ENCODE data around the gene U2AF1L4.

U2AF1L4 gene

GRCh38 chr19:35704218-35704617 lies 41.0 kb downstream of the U2AF1L4 start, which contains the start of gene ZBTB32:
TSS of gene ZBTB32 (plus strand) at chr19:35704558. CDS start at chr19:35714627, 10,069 bp downstream.
- DNase-seq (ENCODE audit: low read depth), result peak; percentile 69
- H3K4me3 ChIP-seq (ENCODE audit: control insufficient read depth, low read depth, low read length), result no peak within 1 kb of the TSS

GRCh38 chr19:35703343-35703742 lies 41.9 kb downstream of the U2AF1L4 start:
- no peak for DNase-seq (ENCODE audit: low read depth)
- no peak overlapping the region for H3K4me3 ChIP-seq (ENCODE audit: control insufficient read depth, low read depth, low read length)
- TF ChIP-seq, protein P1, sequence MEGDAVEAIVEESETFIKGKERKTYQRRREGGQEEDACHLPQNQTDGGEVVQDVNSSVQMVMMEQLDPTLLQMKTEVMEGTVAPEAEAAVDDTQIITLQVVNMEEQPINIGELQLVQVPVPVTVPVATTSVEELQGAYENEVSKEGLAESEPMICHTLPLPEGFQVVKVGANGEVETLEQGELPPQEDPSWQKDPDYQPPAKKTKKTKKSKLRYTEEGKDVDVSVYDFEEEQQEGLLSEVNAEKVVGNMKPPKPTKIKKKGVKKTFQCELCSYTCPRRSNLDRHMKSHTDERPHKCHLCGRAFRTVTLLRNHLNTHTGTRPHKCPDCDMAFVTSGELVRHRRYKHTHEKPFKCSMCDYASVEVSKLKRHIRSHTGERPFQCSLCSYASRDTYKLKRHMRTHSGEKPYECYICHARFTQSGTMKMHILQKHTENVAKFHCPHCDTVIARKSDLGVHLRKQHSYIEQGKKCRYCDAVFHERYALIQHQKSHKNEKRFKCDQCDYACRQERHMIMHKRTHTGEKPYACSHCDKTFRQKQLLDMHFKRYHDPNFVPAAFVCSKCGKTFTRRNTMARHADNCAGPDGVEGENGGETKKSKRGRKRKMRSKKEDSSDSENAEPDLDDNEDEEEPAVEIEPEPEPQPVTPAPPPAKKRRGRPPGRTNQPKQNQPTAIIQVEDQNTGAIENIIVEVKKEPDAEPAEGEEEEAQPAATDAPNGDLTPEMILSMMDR (conservative IDR thresholded peaks at IDR 0.05; ENCODE audit: control insufficient read depth, insufficient read depth, low read depth, low read length), result no peak

More at GRCh38 chr19:35704218-35704617, 41.0 kb downstream of the U2AF1L4 start, which contains the start of gene ZBTB32:
- TF ChIP-seq, protein P1 (conservative IDR thresholded peaks at IDR 0.05; ENCODE audit: control insufficient read depth, insufficient read depth, low read depth, low read length), result no peak

GRCh38 chr19:35702223-35703012 lies 42.8 kb downstream of the U2AF1L4 start:
- TF ChIP-seq, protein P1 (conservative IDR thresholded peaks at IDR 0.05; ENCODE audit: control insufficient read depth, insufficient read depth, low read depth, low read length), result no peak
- peak; percentile 97 for DNase-seq (ENCODE audit: low read depth)
- peak overlapping the region; percentile 56 for H3K4me3 ChIP-seq (ENCODE audit: control insufficient read depth, low read depth, low read length)

- DNase-seq (ENCODE audit: low read depth), result no peak
- TF ChIP-seq, protein P1 (conservative IDR thresholded peaks at IDR 0.05; ENCODE audit: control insufficient read depth, insufficient read depth, low read depth, low read length), result no peak
- no peak overlapping the region for H3K4me3 ChIP-seq (ENCODE audit: control insufficient read depth, low read depth, low read length)
Measured at GRCh38 chr19:35696835-35697234, 48.4 kb downstream of the U2AF1L4 start.

- DNase-seq (ENCODE audit: low read depth), result no peak
- H3K4me3 ChIP-seq (ENCODE audit: control insufficient read depth, low read depth, low read length), result no peak overlapping the region
- TF ChIP-seq, protein P1 (conservative IDR thresholded peaks at IDR 0.05; ENCODE audit: control insufficient read depth, insufficient read depth, low read depth, low read length), result no peak
Measured at GRCh38 chr19:35695895-35696422, 49.3 kb downstream of the U2AF1L4 start.

- no peak overlapping the region for H3K4me3 ChIP-seq (ENCODE audit: control insufficient read depth, low read depth, low read length)
- DNase-seq (ENCODE audit: low read depth), result peak; percentile 82
- TF ChIP-seq, protein P1 (conservative IDR thresholded peaks at IDR 0.05; ENCODE audit: control insufficient read depth, insufficient read depth, low read depth, low read length), result peak; percentile 98
Measured at GRCh38 chr19:35693835-35694599, 51.2 kb downstream of the U2AF1L4 start.
